HEK293 (cell line): ENCODE results near the gene THTPA.

ENCODE experiments used
- CTCF ChIA-PET: fragments of 350-600 bp; formaldehyde crosslinking; extraction: SDS; loops from one replicate; lab custom pipeline; 2021; ENCODE audit warnings: antibody characterized with exemption; lab: Yijun Ruan, JAX
- POLR2A ChIA-PET: fragments of 300-600 bp; formaldehyde crosslinking; extraction: SDS; loops from one replicate; lab custom pipeline; 2020; ENCODE audit warnings: antibody characterized with exemption, inconsistent platforms; lab: Yijun Ruan, JAX
- H3K27ac ChIP-seq: fragments of 200-500 bp; sonication (Bioruptor generic); 2 replicates; pipeline ENCODE4 v1.5.1; 2014; ENCODE audit warnings: low read depth, low read length, control low read depth, inconsistent platforms; ENCODE audit errors: extremely low read depth
- H3K36me3 ChIP-seq, 2 experiments: fragments of 200-500 bp in 1 of 2; sonication (Bioruptor generic) in 1 of 2; 1 replicate in 1 of 2; 2 replicates in 1 of 2; pipeline ENCODE4 v1.5.1; 2014 to 2017; ENCODE audit warnings: inconsistent platforms in 2 of 2, low read length in 2 of 2; ENCODE audit not compliant: control insufficient read depth in 2 of 2, insufficient read depth in 1 of 2
- H3K4me1 ChIP-seq: fragments of 200-500 bp; sonication (Bioruptor generic); 2 replicates; pipeline ENCODE4 v1.5.1; 2014; ENCODE audit warnings: mild to moderate bottlenecking, low read length, inconsistent platforms; ENCODE audit not compliant: control insufficient read depth, insufficient read depth
- H3K4me3 ChIP-seq: 2 replicates; pipeline ENCODE4 v1.5.1; 2011; ENCODE audit warnings: low read depth, mild to moderate bottlenecking, control low read depth, low read length, moderate library complexity
- H3K9me3 ChIP-seq: fragments of 200-500 bp; sonication (Bioruptor generic); 2 replicates; pipeline ENCODE4 v1.5.1; 2014; ENCODE audit warnings: low read depth, low read length, inconsistent platforms; ENCODE audit not compliant: control insufficient read depth, insufficient read depth
- BCL6B ChIP-seq: fragments of 450-650 bp; formaldehyde crosslinking; IDR thresholded peaks from 2 replicates; pipeline ENCODE4 v1.5.1; 2017; ENCODE audit warnings: missing biosample characterization, missing genetic modification characterization
- CTCF ChIP-seq: fragments of 450-650 bp; formaldehyde crosslinking; IDR thresholded peaks from 2 replicates; pipeline ENCODE4 v1.5.1; 2016; ENCODE audit warnings: missing biosample characterization, missing genetic modification characterization
- GFI1B ChIP-seq: fragments of 450-650 bp; formaldehyde crosslinking; IDR thresholded peaks from 2 replicates; pipeline ENCODE4 v1.5.1; 2016; ENCODE audit warnings: missing biosample characterization, missing genetic modification characterization
- KLF16 ChIP-seq: fragments of 450-650 bp; formaldehyde crosslinking; IDR thresholded peaks from 2 replicates; pipeline ENCODE4 v1.5.1; 2017; ENCODE audit warnings: missing biosample characterization, missing genetic modification characterization
- KLF7 ChIP-seq: fragments of 450-650 bp; formaldehyde crosslinking; IDR thresholded peaks from 2 replicates; pipeline ENCODE4 v1.5.1; 2016; ENCODE audit warnings: missing biosample characterization, missing genetic modification characterization, borderline replicate concordance
- KLF9 ChIP-seq: fragments of 450-650 bp; formaldehyde crosslinking; IDR thresholded peaks from 2 replicates; pipeline ENCODE4 v1.5.1; 2016; ENCODE audit warnings: missing biosample characterization, missing genetic modification characterization, low read depth
- SALL2 ChIP-seq: fragments of 450-650 bp; formaldehyde crosslinking; IDR thresholded peaks from 2 replicates; pipeline ENCODE4 v1.5.0; 2017; ENCODE audit warnings: missing biosample characterization, mild to moderate bottlenecking, missing genetic modification characterization, borderline replicate concordance
- SP2 ChIP-seq: fragments of 450-650 bp; formaldehyde crosslinking; IDR thresholded peaks from 2 replicates; pipeline ENCODE4 v1.5.1; 2016; ENCODE audit warnings: missing biosample characterization, missing genetic modification characterization
- SP7 ChIP-seq: fragments of 450-650 bp; formaldehyde crosslinking; IDR thresholded peaks from 2 replicates; pipeline ENCODE4 v1.5.1; 2016; ENCODE audit warnings: missing biosample characterization, missing genetic modification characterization
- YY1 ChIP-seq: fragments of 450-650 bp; formaldehyde crosslinking; IDR thresholded peaks from 2 replicates; pipeline ENCODE4 v1.5.1; 2018; ENCODE audit warnings: missing biosample characterization, missing genetic modification characterization
- ZBTB11 ChIP-seq: fragments of 450-650 bp; formaldehyde crosslinking; conservative IDR thresholded peaks from 2 replicates; pipeline ENCODE4 v1.5.1; 2016; ENCODE audit warnings: low read depth, missing biosample characterization, missing genetic modification characterization
- ZBTB21 ChIP-seq: fragments of 450-650 bp; formaldehyde crosslinking; IDR thresholded peaks from 2 replicates; pipeline ENCODE4 v1.5.1; 2017; ENCODE audit warnings: missing biosample characterization, missing genetic modification characterization
- ZBTB6 ChIP-seq: fragments of 450-650 bp; formaldehyde crosslinking; IDR thresholded peaks from 2 replicates; pipeline ENCODE4 v1.5.1; 2017; ENCODE audit warnings: missing biosample characterization, missing genetic modification characterization
- ZFP37 ChIP-seq: fragments of 450-650 bp; formaldehyde crosslinking; IDR thresholded peaks from 2 replicates; pipeline ENCODE4 v1.5.1; 2016; ENCODE audit warnings: missing biosample characterization, missing genetic modification characterization
- ZFP41 ChIP-seq: fragments of 450-650 bp; formaldehyde crosslinking; IDR thresholded peaks from 2 replicates; pipeline ENCODE4 v1.5.1; 2016; ENCODE audit warnings: missing biosample characterization, missing genetic modification characterization, borderline replicate concordance
- ZNF112 ChIP-seq: fragments of 450-650 bp; formaldehyde crosslinking; IDR thresholded peaks from 2 replicates; pipeline ENCODE4 v1.5.0; 2017; ENCODE audit warnings: missing biosample characterization, missing genetic modification characterization
- ZNF121 ChIP-seq: fragments of 450-650 bp; formaldehyde crosslinking; IDR thresholded peaks from 2 replicates; pipeline ENCODE4 v1.5.1; 2016; ENCODE audit warnings: missing biosample characterization, missing genetic modification characterization
- ZNF248 ChIP-seq: fragments of 450-650 bp; formaldehyde crosslinking; IDR thresholded peaks from 2 replicates; pipeline ENCODE4 v1.5.1; 2017; ENCODE audit warnings: missing biosample characterization, missing genetic modification characterization
- ZNF623 ChIP-seq: fragments of 450-650 bp; formaldehyde crosslinking; IDR thresholded peaks from 2 replicates; pipeline ENCODE4 v1.5.1; 2016; ENCODE audit warnings: missing biosample characterization, missing genetic modification characterization
- ZNF658 ChIP-seq: fragments of 450-650 bp; formaldehyde crosslinking; IDR thresholded peaks from 2 replicates; pipeline ENCODE4; 2016; ENCODE audit warnings: missing biosample characterization, missing genetic modification characterization
- ZNF660 ChIP-seq: fragments of 450-650 bp; IDR thresholded peaks from 2 replicates; pipeline ENCODE4 v1.5.1; 2018; ENCODE audit warnings: missing biosample characterization, mild to moderate bottlenecking, missing genetic modification characterization
- ZNF792 ChIP-seq: fragments of 450-650 bp; formaldehyde crosslinking; IDR thresholded peaks from 2 replicates; pipeline ENCODE4 v1.5.1; 2016; ENCODE audit warnings: missing biosample characterization, missing genetic modification characterization

THTPA gene

GRCh38 chr14:23566112-23566777 lies 10.2 kb downstream of the THTPA start:
- POLR2A ChIA-PET, result interaction anchor here (1.0 to 2.2 kb wide), 4 partner anchors 11 to 245 kb away, joined by 3 to 7 read pairs (median 4); partner anchors contain the start of genes JPH4 and PABPN1
- H3K36me3 ChIP-seq, result peaks cover 7 to 49% of the 10 kb centered on the region in 2 experiments; a peak in 2 of 3 replicates
- CTCF ChIA-PET, result no interaction called here
- TF ChIP-seq ZNF660, result no peak
- TF ChIP-seq BCL6B (tag by site-specific recombination), result no peak
- TF ChIP-seq ZNF623, result no peak
- TF ChIP-seq ZNF121, result no peak
- no peak for TF ChIP-seq SALL2 (tag by site-specific recombination)
- TF ChIP-seq, all 188 proteins: peak for 0
- Histone ChIP-seq H3K4me1 (peaks cover 13% of the 10 kb centered on the region), H3K9me3 (no peaks in the 10 kb centered on the region), H3K27ac (no peak overlapping the region), H3K4me3 (no peak overlapping the region)

- POLR2A ChIA-PET, result interaction anchor here (1.0 to 2.2 kb wide), 4 partner anchors 11 to 246 kb away, joined by 3 to 7 read pairs (median 4); partner anchors contain the start of genes JPH4 and PABPN1
- TF ChIP-seq ZBTB6 (tag by site-specific recombination) (no peak), SP2 (tag by site-specific recombination) (peak; percentile 28; the same call in 1 of the 2 replicates), ZNF112 (tag by site-specific recombination) (no peak), ZNF248 (no peak), KLF9 (tag by site-specific recombination) (peak; percentile 34), ZNF658 (tag by site-specific recombination) (no peak), ZFP41 (no peak), ZFP37 (tag by site-specific recombination) (no peak)
- Histone ChIP-seq H3K9me3 (no peaks in the 10 kb centered on the region), H3K4me3 (peak overlapping the region; percentile 80), H3K36me3 (peaks cover 7 to 44% of the 10 kb centered on the region in 2 experiments; a peak in 2 of 3 replicates), H3K4me1 (peaks cover 13% of the 10 kb centered on the region), H3K27ac (peak overlapping the region; percentile 70; the same call in 1 of the 2 replicates)
- CTCF ChIA-PET, result interaction anchor here (0.7 to 1.4 kb wide), 5 partner anchors 7 to 509 kb away, joined by 3 to 4 read pairs (median 3); no protein-coding TSS in a partner anchor
Measured at GRCh38 chr14:23566778-23567185, 10.7 kb downstream of the THTPA start.

- H3K27ac ChIP-seq, result peak within 1 kb of the TSS; percentile 70
- H3K36me3 ChIP-seq, result peaks cover 7 to 37% of the 10 kb centered on the region in 2 experiments; a peak in 2 of 3 replicates
- ChIA-PET POLR2A (interaction anchor here (0.6 to 2.2 kb wide), 6 partner anchors 11 to 761 kb away, joined by 3 to 7 read pairs (median 4); partner anchors contain the start of genes JPH4 and PABPN1), CTCF (interaction anchor here (0.6 to 1.7 kb wide), 11 partner anchors 8 to 509 kb away, joined by 3 to 7 read pairs (median 3); partner anchors contain the start of gene HOMEZ)
- no peaks in the 10 kb centered on the region for H3K9me3 ChIP-seq
- peaks cover 13% of the 10 kb centered on the region for H3K4me1 ChIP-seq
- H3K4me3 ChIP-seq, result peak within 1 kb of the TSS; percentile 80
- peak; percentile 20; the same call in 1 of the 2 replicates for TF ChIP-seq YY1 (tag by site-specific recombination)
- no peak for TF ChIP-seq ZNF792 (tag by site-specific recombination)
- no peak for TF ChIP-seq GFI1B (tag by site-specific recombination)
- TF ChIP-seq KLF16 (tag by site-specific recombination), result peak; percentile 92
- peak; percentile 78 for TF ChIP-seq KLF7 (tag by site-specific recombination)
- TF ChIP-seq CTCF (tag by site-specific recombination), result peak; percentile 28; the same call in 1 of the 2 replicates
- TF ChIP-seq ZBTB11 (tag by site-specific recombination), result peak; percentile 68
- no peak for TF ChIP-seq ZBTB21
- TF ChIP-seq SP7 (tag by site-specific recombination), result peak; percentile 77
Measured at GRCh38 chr14:23567186-23568020, 11.3 kb downstream of the THTPA start, which contains the start of gene AP1G2. TSS of gene AP1G2 (minus strand) at chr14:23567791. CDS start at chr14:23567314, 477 bp downstream.
